Right atrium auricular region (tissue), 2 donors: ENCODE results near the gene DNAJC5. TPM values are rescaled to one million over a fixed set of nuclear protein-coding genes. Genes with fewer than 3 reads are reported as not detected.
"Not testable (repeated sequence)": the region's sequence is repeated elsewhere in the genome, so short reads cannot be mapped to it uniquely, and the experiment has no call there.

ENCODE experiments used
- DNase-seq: peaks from one replicate; pipeline ENCODE4 v3.0.0-alpha.2; 2019; ENCODE audit warnings: low spot score
- H3K27ac ChIP-seq, 2 donors: fragments of 200-600 bp; sonication (generic); 1 replicate in 1 of 2; 2 replicates in 1 of 2; pipeline ENCODE4 v1.5.1; 2016 to 2019
- H3K27me3 ChIP-seq, 2 donors: fragments of 200-600 bp; sonication (generic); one replicate each; pipeline versions ENCODE4 v1.5.1 to v1.6.0; 2017 to 2019
- H3K36me3 ChIP-seq: fragments of 200-600 bp; sonication (generic); one replicate; pipeline ENCODE4 v1.5.1; 2016
- H3K4me1 ChIP-seq, 2 donors: fragments of 200-600 bp; sonication (generic); one replicate each; pipeline versions ENCODE4 v1.5.1 to v1.6.0; 2017 to 2019
- H3K4me3 ChIP-seq, 2 donors: fragments of 200-600 bp; sonication (generic); 1 replicate in 1 of 2; 2 replicates in 1 of 2; pipeline ENCODE4 v1.5.1; 2017 to 2019; ENCODE audit warnings: mild to moderate bottlenecking in 1 of 2, moderate library complexity in 1 of 2
- H3K9me3 ChIP-seq, 2 donors: fragments of 200-600 bp; sonication (generic); one replicate each; pipeline ENCODE4 v1.5.1; 2019
- CTCF ChIP-seq, 2 donors: fragments of 200-600 bp; sonication (generic); IDR thresholded peaks; one replicate each; pipeline ENCODE4 v1.5.1; 2019; ENCODE audit warnings: antibody characterized with exemption in 2 of 2
- total RNA-seq, 2 donors: library from RNA; depleted of rRNA; stranded (reverse); fragments of >200 nt; gene quantifications; one replicate each; pipeline ENCODE4 v1.1.0, GENCODE V29; 2016

Gene DNAJC5
- total RNA-seq, 2 donors from 2014 or later, result 41.2 to 43.8 TPM

DNA sequence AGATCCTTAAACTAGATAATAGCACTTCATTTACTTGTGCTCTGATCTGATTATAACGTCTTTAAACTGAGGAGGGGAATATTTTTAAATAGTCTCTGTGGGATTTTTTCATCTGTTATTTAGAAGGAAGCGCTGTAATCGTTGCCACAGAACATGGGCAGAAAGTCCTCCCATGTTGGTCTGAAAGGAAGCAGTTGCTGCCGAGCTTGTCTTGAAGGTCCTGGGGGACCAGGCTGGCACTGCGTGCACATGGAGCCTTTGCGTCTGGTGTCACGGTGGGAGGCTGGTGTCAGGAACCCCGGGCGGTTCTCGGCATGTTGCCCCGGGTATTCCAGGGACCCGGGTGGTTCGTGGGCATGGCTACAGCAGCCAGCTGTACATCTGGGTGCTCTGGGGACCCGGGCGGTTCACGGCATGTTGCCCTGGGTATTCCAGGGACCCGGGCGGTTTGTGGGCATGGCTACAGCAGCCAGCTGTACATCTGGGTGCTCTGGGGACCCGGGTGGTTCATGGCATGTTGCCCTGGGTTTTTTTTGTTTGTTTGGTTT lies 18.4 kb upstream of the DNAJC5 start:
- Histone ChIP-seq H3K27ac (no peak overlapping the region), H3K4me3 (no peak overlapping the region), H3K4me1 (peaks cover 0 to 6% of the 10 kb centered on the region in 2 donors), H3K36me3 (peaks cover 76% of the 10 kb centered on the region), H3K9me3 (no peaks in the 10 kb centered on the region), H3K27me3 (no peaks in the 10 kb centered on the region)
- DNase-seq, result no peak
- no peak for TF ChIP-seq CTCF (IDR thresholded peaks at IDR 0.05)

DNA sequence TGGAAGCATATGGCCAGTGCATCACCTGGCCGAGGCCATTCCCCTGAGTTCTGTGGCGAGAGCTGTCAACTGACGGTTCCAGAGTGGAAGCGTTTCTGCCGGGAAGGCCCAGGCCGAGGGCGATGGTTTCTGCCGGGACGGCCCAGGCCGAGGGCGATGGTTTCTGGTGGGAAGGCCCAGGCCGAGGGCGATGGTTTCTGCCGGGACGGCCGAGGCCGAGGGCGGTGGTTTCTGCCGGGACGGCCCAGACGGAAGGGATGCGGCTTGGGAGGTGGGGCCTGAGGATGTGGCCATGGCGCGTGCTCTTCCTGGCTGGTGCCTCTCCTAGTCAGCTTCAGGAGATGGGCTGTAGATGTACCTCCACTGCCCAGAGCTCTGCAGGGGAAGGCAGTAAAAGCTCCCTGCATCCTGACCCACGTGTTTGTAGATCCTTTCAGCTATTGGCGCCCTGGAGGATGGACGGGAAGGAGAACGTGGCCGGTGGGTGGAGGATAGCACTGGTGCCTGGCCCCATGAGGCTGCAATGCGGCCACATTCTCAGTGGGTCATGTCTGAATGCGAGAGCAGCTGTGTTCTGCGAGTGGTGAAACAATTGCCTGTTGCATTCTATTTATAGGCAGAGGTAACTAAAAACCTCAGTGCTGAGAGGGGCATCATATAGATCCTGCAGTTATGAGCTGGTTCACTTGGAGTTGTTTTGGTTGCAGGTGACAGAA lies 17.0 kb upstream of the DNAJC5 start:
- Histone ChIP-seq H3K27me3 (no peaks in the 10 kb centered on the region), H3K36me3 (peaks cover 71% of the 10 kb centered on the region), H3K27ac (no peak overlapping the region), H3K4me1 (peaks cover 0 to 3% of the 10 kb centered on the region in 2 donors), H3K4me3 (no peak overlapping the region), H3K9me3 (no peaks in the 10 kb centered on the region)
- no peak for DNase-seq
- TF ChIP-seq CTCF (IDR thresholded peaks at IDR 0.05), result no peak

- Histone ChIP-seq H3K27ac (no peak overlapping the region), H3K36me3 (peaks cover 66% of the 10 kb centered on the region), H3K4me3 (no peak overlapping the region), H3K4me1 (peaks cover 0 to under 1% of the 10 kb centered on the region in 2 donors), H3K27me3 (no peaks in the 10 kb centered on the region), H3K9me3 (no peaks in the 10 kb centered on the region)
- DNase-seq, result no peak
- no peak for TF ChIP-seq CTCF (IDR thresholded peaks at IDR 0.05)
These were observed 15.8 kb upstream of the DNAJC5 start for GRCh38 chr20:63878899-63879663.

DNA sequence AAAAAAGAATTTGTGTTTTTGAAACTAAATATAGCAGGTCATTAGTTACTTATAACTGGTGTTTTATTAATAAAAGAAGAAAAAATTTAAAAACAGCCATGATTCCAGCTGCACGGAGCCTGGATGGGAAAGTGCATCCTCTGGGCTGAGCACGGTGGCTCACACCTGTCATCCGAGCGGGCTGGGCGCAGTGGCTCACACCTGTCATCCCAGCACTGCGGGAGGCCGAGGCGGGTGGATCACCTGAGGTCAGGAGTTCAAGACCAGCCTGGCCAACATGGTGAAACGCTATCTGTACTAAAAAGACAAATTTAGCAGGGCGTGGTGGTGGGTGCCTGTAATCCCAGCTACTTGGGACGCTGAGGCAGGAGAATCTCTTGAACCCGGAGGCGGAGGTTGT lies 14.0 kb upstream of the DNAJC5 start:
- DNase-seq, result not testable (repeated sequence)

GRCh38 chr20:63881451-63882226 lies 13.3 kb upstream of the DNAJC5 start:
- no peak overlapping the region for H3K27ac ChIP-seq
- H3K27me3 ChIP-seq, result no peaks in the 10 kb centered on the region
- TF ChIP-seq CTCF (IDR thresholded peaks at IDR 0.05), result no peak
- H3K4me1 ChIP-seq, result peaks cover 0 to 4% of the 10 kb centered on the region in 2 donors
- no peaks in the 10 kb centered on the region for H3K9me3 ChIP-seq
- H3K4me3 ChIP-seq, result no peak overlapping the region
- DNase-seq, result no peak
- H3K36me3 ChIP-seq, result peaks cover 50% of the 10 kb centered on the region

More for the DNA sequence above, 14.0 kb upstream of the DNAJC5 start:
- not testable (repeated sequence) for H3K27me3 ChIP-seq, H3K9me3 ChIP-seq, H3K4me3 ChIP-seq, H3K27ac ChIP-seq, H3K4me1 ChIP-seq
- peaks cover 58% of the 10 kb centered on the region for H3K36me3 ChIP-seq
